Panc1 (cell line): Measurements from ENCODE around the gene AGTPBP1. TPM values are rescaled to one million over a fixed set of nuclear protein-coding genes. Genes with fewer than 3 reads are reported as not detected.

Source experiments
- ATAC-seq: fragments of 200-7000 bp; cut with Tn5 transposase; 2 replicates; pipeline ENCODE4 v1.9.1; 2020; ENCODE audit warnings: mild to moderate bottlenecking, moderate library complexity
- BruUV-seq: library from RNA; stranded (reverse); fragments of 400-500 nt; replicated peaks from 2 replicates; lab custom pipeline; 2021; lab: Mats Ljungman, UMichigan
- CTCF ChIA-PET: fragments of 300-600 bp; sonication (Branson Sonifier 250); formaldehyde crosslinking; loops from one replicate; lab custom pipeline; 2022; ENCODE audit warnings: antibody characterized with exemption; lab: Charles Lee
- POLR2A ChIA-PET: fragments of 300-600 bp; sonication (Branson Sonifier 250); formaldehyde crosslinking; loops from one replicate; lab custom pipeline; 2022; ENCODE audit warnings: antibody characterized with exemption; lab: Charles Lee
- DNase-seq: peaks from one replicate; pipeline ENCODE4 v3.0.0-alpha.2; 2010; ENCODE audit warnings: low read depth, low spot score
- H3K27ac ChIP-seq: 2 replicates; pipeline ENCODE4 v1.5.1; 2011; ENCODE audit warnings: mild to moderate bottlenecking, low read length, inconsistent platforms
- H3K27me3 ChIP-seq: fragments of 200-500 bp; sonication (Bioruptor generic); 2 replicates; pipeline ENCODE4 v1.6.0; 2014; ENCODE audit warnings: low read length, inconsistent platforms; ENCODE audit not compliant: control insufficient read depth, insufficient read depth
- H3K36me3 ChIP-seq: fragments of 200-500 bp; sonication (Bioruptor generic); 2 replicates; pipeline ENCODE4 v1.5.1; 2014; ENCODE audit warnings: inconsistent platforms, mild to moderate bottlenecking, low read length, moderate library complexity; ENCODE audit not compliant: control insufficient read depth, insufficient read depth
- H3K4me1 ChIP-seq: 2 replicates; pipeline ENCODE4 v1.5.1; 2011; ENCODE audit warnings: inconsistent platforms, mild to moderate bottlenecking, low read length, moderate library complexity; ENCODE audit not compliant: control insufficient read depth, insufficient read depth
- H3K4me3 ChIP-seq, 2 experiments: 2 replicates each; pipeline ENCODE4 v1.5.1; 2011 to 2012; ENCODE audit warnings: low read depth in 2 of 2, low read length in 2 of 2, mild to moderate bottlenecking in 2 of 2, inconsistent platforms in 1 of 2, moderate library complexity in 1 of 2
- H3K9me3 ChIP-seq: fragments of 200-500 bp; sonication (Bioruptor generic); 2 replicates; pipeline ENCODE4 v1.5.1; 2014; ENCODE audit warnings: low read depth, mild to moderate bottlenecking, inconsistent platforms, low read length, moderate library complexity; ENCODE audit not compliant: control insufficient read depth, insufficient read depth
- POLR2AphosphoS5 ChIP-seq: IDR thresholded peaks from 2 replicates; pipeline ENCODE4 v1.6.1; 2012; ENCODE audit warnings: mild to moderate bottlenecking, low read depth, low read length, moderate library complexity
- SIN3A ChIP-seq: IDR thresholded peaks from 2 replicates; pipeline ENCODE4 v1.6.1; 2012; ENCODE audit warnings: low read depth, mild to moderate bottlenecking, low read length, moderate library complexity, borderline replicate concordance; ENCODE audit not compliant: insufficient read depth
- TCF7L2 ChIP-seq: IDR thresholded peaks from 2 replicates; pipeline ENCODE4 v1.6.1; 2011; ENCODE audit warnings: mild to moderate bottlenecking, low read depth, low read length, inconsistent platforms
- in situ Hi-C: cut with HindIII; loops from 2 replicates; pipeline ENCODE4 v1.10.0; 2016; ENCODE audit warnings: low sequenced_read_pairs, low pct_unique_long_range_greater_than_20kb
- intact Hi-C: fragments of 100-400 bp; cut with micrococcal nuclease; formaldehyde crosslinking; loops from one replicate; pipeline ENCODE4 v1.10.0; 2022; ENCODE audit not compliant: unreplicated experiment
- total RNA-seq: library from RNA; stranded (reverse); gene quantifications from one replicate; pipeline ENCODE4 v1.2.1, GENCODE V29; 2021; ENCODE audit not compliant: unreplicated experiment
- TF ChIP-seq, protein P1 (sequence below): fragments of 450-650 bp; IDR thresholded peaks from 2 replicates; pipeline ENCODE4 v1.5.1; 2017; ENCODE audit warnings: mild to moderate bottlenecking
- TF ChIP-seq, protein P2 (sequence below), 2 experiments: IDR thresholded peaks; 2 replicates each; pipeline ENCODE4 v1.6.1; 2011 to 2012; ENCODE audit warnings: low read depth in 2 of 2, control low read depth in 1 of 2, low read length in 1 of 2, mild to moderate bottlenecking in 1 of 2, moderate library complexity in 1 of 2; ENCODE audit not compliant: insufficient read depth in 1 of 2

The AGTPBP1 gene
- total RNA-seq, 1 experiment from 2014 or later, result 11.6 TPM

- Histone ChIP-seq H3K4me1 (no peaks in the 10 kb centered on the region), H3K36me3 (no peaks in the 10 kb centered on the region), H3K4me3 (no peak overlapping the region), H3K27me3 (no peaks in the 10 kb centered on the region), H3K9me3 (no peaks in the 10 kb centered on the region), H3K27ac (no peak overlapping the region)
- POLR2A ChIA-PET, result no interaction called here
- no TSS peak for BruUV-seq
- no peak for ATAC-seq
- in situ Hi-C loops (no loop called here), intact Hi-C loops (no loop called here)
- TF ChIP-seq, protein P1, sequence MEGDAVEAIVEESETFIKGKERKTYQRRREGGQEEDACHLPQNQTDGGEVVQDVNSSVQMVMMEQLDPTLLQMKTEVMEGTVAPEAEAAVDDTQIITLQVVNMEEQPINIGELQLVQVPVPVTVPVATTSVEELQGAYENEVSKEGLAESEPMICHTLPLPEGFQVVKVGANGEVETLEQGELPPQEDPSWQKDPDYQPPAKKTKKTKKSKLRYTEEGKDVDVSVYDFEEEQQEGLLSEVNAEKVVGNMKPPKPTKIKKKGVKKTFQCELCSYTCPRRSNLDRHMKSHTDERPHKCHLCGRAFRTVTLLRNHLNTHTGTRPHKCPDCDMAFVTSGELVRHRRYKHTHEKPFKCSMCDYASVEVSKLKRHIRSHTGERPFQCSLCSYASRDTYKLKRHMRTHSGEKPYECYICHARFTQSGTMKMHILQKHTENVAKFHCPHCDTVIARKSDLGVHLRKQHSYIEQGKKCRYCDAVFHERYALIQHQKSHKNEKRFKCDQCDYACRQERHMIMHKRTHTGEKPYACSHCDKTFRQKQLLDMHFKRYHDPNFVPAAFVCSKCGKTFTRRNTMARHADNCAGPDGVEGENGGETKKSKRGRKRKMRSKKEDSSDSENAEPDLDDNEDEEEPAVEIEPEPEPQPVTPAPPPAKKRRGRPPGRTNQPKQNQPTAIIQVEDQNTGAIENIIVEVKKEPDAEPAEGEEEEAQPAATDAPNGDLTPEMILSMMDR, result no peak
- TF ChIP-seq, protein P2, sequence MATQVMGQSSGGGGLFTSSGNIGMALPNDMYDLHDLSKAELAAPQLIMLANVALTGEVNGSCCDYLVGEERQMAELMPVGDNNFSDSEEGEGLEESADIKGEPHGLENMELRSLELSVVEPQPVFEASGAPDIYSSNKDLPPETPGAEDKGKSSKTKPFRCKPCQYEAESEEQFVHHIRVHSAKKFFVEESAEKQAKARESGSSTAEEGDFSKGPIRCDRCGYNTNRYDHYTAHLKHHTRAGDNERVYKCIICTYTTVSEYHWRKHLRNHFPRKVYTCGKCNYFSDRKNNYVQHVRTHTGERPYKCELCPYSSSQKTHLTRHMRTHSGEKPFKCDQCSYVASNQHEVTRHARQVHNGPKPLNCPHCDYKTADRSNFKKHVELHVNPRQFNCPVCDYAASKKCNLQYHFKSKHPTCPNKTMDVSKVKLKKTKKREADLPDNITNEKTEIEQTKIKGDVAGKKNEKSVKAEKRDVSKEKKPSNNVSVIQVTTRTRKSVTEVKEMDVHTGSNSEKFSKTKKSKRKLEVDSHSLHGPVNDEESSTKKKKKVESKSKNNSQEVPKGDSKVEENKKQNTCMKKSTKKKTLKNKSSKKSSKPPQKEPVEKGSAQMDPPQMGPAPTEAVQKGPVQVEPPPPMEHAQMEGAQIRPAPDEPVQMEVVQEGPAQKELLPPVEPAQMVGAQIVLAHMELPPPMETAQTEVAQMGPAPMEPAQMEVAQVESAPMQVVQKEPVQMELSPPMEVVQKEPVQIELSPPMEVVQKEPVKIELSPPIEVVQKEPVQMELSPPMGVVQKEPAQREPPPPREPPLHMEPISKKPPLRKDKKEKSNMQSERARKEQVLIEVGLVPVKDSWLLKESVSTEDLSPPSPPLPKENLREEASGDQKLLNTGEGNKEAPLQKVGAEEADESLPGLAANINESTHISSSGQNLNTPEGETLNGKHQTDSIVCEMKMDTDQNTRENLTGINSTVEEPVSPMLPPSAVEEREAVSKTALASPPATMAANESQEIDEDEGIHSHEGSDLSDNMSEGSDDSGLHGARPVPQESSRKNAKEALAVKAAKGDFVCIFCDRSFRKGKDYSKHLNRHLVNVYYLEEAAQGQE (IDR thresholded peaks at IDR 0.05; ENCODE audit: insufficient read depth in 1 of 2, low read depth in 2 of 2, low read length in 1 of 2), result no peak
- TF ChIP-seq TCF7L2 (no peak), POLR2AphosphoS5 (no peak), SIN3A (no peak)
- CTCF ChIA-PET, result no interaction called here
- no peak for DNase-seq
These were observed 56.7 kb downstream of the AGTPBP1 start for GRCh38 chr9:85685081-85685480.

DNA sequence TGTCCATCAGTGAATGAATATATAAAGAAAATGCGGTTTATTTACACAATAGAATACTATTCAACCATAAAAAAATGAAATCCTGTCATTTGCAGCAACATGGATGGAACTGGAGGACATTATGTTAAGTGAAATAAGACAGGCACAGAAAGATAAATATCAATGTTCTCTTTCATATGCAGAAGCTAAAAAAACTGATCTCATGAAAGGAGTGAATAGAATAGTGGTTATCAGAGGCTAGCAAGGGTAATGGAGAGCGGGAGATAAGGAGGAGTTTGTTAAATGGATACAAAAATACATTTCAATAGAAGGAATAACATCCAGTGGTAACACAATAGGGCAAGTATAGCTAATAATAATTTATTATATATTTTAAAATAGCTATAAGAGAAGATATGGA, 65.0 kb downstream of the AGTPBP1 start:
- H3K27ac ChIP-seq, result no peak overlapping the region
- TF ChIP-seq TCF7L2, result no peak
- TF ChIP-seq, protein P1, result no peak
- ChIA-PET CTCF (no interaction called here), POLR2A (no interaction called here)
- no peaks in the 10 kb centered on the region for H3K36me3 ChIP-seq
- ATAC-seq (no peak), DNase-seq (no peak)
- no peak overlapping the region for H3K4me3 ChIP-seq
- in situ Hi-C loops (no loop called here), intact Hi-C loops (no loop called here)
- H3K9me3 ChIP-seq, result no peaks in the 10 kb centered on the region
- no peaks in the 10 kb centered on the region for H3K4me1 ChIP-seq
- no TSS peak for BruUV-seq
- no peaks in the 10 kb centered on the region for H3K27me3 ChIP-seq
